Endothelial cell of umbilical vein (primary cell): ENCODE data around the gene ALKBH5.

Experiments
- EZH2 ChIP-seq: IDR thresholded peaks from 2 replicates; pipeline ENCODE4 v1.6.1; 2012; ENCODE audit warnings: borderline replicate concordance, low read depth, mild to moderate bottlenecking, moderate library complexity, low read length, inconsistent platforms; ENCODE audit not compliant: severe bottlenecking
- POLR2A ChIP-seq: IDR thresholded peaks from 2 replicates; pipeline ENCODE4 v1.6.1; 2012; ENCODE audit warnings: low read depth, mild to moderate bottlenecking, control low read depth, low read length
- POLR2AphosphoS5 ChIP-seq: IDR thresholded peaks from 2 replicates; pipeline ENCODE4 v1.6.1; 2012; ENCODE audit warnings: low read depth, mild to moderate bottlenecking, control low read depth, low read length, moderate library complexity; ENCODE audit not compliant: insufficient read depth
- TF ChIP-seq, protein P1 (sequence below), 2 donors: IDR thresholded peaks; 1 replicate in 1 of 2; 2 replicates in 1 of 2; pipeline ENCODE4 v1.5.1; 2011; ENCODE audit warnings: low read length in 2 of 2, mild to moderate bottlenecking in 2 of 2, moderate library complexity in 2 of 2, control low read depth in 1 of 2, inconsistent platforms in 1 of 2, low read depth in 1 of 2; ENCODE audit not compliant: insufficient read depth in 1 of 2; ENCODE audit errors: extremely low read depth in 1 of 2
- TF ChIP-seq, protein P2 (sequence below): IDR thresholded peaks from 2 replicates; pipeline ENCODE4 v1.6.1; 2011; ENCODE audit not compliant: insufficient read depth, insufficient read length

- TF ChIP-seq POLR2AphosphoS5, result no peak
- TF ChIP-seq EZH2, result no peak
- TF ChIP-seq, protein P1, sequence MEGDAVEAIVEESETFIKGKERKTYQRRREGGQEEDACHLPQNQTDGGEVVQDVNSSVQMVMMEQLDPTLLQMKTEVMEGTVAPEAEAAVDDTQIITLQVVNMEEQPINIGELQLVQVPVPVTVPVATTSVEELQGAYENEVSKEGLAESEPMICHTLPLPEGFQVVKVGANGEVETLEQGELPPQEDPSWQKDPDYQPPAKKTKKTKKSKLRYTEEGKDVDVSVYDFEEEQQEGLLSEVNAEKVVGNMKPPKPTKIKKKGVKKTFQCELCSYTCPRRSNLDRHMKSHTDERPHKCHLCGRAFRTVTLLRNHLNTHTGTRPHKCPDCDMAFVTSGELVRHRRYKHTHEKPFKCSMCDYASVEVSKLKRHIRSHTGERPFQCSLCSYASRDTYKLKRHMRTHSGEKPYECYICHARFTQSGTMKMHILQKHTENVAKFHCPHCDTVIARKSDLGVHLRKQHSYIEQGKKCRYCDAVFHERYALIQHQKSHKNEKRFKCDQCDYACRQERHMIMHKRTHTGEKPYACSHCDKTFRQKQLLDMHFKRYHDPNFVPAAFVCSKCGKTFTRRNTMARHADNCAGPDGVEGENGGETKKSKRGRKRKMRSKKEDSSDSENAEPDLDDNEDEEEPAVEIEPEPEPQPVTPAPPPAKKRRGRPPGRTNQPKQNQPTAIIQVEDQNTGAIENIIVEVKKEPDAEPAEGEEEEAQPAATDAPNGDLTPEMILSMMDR (IDR thresholded peaks at IDR 0.05; ENCODE audit: extremely low read depth in 1 of 2, insufficient read depth in 1 of 2, low read depth in 1 of 2, low read length in 2 of 2), result no peak
- TF ChIP-seq, protein P2, sequence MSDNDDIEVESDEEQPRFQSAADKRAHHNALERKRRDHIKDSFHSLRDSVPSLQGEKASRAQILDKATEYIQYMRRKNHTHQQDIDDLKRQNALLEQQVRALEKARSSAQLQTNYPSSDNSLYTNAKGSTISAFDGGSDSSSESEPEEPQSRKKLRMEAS, result no peak
- TF ChIP-seq POLR2A, result no peak
Observed at GRCh38 chr17:18179196-18179595, 4.4 kb upstream of the ALKBH5 start.
